GM19372 (cell line): ENCODE measurements around the gene C1QTNF6.
"Not testable (repeated sequence)": the region's sequence is repeated elsewhere in the genome, so short reads cannot be mapped to it uniquely, and the experiment has no call there.

Source experiments
- ATAC-seq: cut with Tn5 transposase; IDR thresholded peaks from one replicate; pipeline ENCODE4 v1.9.1; 2021; ENCODE audit warnings: mild to moderate bottlenecking, low read depth, moderate library complexity; ENCODE audit not compliant: unreplicated experiment

Gene C1QTNF6

GRCh38 chr22:37187891-37188761 lies at the start of gene C1QTNF6:
Gene C1QTNF6 (minus strand): TSS chr22:37188247. CDS start chr22:37188213, 34 bp downstream.
- ATAC-seq, result no peak

DNA sequence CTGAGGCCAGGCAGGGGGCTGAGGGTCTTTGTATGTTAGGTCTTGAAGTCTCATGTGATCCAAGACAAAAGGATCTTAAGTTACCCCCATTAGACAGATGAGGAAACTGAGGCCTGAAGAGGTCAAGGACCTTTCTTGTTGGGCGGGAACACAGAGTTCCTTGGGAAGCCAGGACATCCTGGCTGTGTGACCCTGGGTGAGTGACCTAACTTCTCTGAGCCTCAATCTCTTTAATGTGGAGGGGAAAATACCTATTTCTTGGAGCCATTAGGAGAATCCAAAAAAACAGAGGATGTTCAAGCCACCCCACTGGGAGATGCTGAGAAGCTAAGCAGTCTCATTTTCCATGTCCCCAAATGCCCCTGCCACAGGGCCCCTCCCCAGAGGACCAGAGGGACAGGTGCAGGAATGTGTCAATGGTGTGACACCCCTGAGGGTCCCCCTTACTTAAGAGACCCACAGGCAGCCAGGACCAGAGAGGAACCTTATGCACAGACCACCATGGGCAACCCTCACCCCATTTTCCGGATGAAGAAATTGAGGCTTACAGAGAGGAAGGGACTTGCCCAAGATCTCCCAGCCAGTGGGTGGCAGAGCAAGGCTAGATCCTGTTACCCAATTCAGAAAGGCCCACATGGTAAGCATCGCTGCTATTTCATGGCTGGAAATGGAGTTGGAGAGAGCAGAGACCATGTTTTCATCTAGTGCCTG lies 48.0 kb upstream of the C1QTNF6 start:
- ATAC-seq, result no peak

GRCh38 chr22:37234736-37235711 lies 47.0 kb upstream of the C1QTNF6 start:
- ATAC-seq, result no peak

- ATAC-seq, result no peak
These were observed 45.9 kb upstream of the C1QTNF6 start for GRCh38 chr22:37233751-37234631.

GRCh38 chr22:37233371-37233750 lies 45.3 kb upstream of the C1QTNF6 start:
- ATAC-seq, result not testable (repeated sequence)

- no peak for ATAC-seq
These were observed 44.3 kb upstream of the C1QTNF6 start for GRCh38 chr22:37232140-37232998.

GRCh38 chr22:37231406-37232139 lies 43.5 kb upstream of the C1QTNF6 start:
- ATAC-seq, result no peak

DNA sequence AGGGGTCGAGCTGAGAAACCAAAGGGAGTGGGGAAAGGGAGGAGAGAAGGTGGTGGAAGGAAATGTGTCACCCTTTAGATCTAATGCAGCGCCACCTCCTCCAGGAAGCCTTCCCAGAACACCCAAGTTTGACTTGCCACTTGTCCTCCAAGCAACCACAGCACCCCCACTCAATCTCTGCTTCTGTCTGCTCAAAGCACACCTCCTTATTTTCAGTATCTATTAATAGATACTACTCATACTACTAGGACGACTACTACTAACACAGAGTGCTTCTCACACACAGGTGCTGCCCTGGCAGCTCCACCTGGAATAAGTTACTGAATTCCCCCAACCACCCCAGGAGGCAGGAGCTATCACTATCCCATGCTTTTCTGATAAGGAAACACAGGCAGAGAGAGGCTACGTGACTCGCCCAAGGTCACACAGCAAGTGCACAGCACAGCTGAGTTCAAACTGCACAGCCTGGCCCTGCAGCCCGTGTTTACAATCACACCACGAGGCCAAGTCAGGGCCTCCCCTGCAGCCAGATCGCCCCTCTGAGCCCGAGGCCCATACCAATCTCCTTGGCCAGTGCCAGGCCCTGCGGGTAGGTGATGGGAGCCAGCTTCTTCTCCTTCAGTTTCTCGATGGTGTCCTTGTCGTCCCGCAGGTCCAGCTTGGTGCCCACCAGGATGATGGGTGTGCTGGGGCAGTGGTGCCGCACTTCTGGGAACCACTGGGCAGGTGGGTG lies 42.8 kb upstream of the C1QTNF6 start:
- ATAC-seq, result no peak

GRCh38 chr22:37229805-37230672 lies 42.0 kb upstream of the C1QTNF6 start:
- no peak for ATAC-seq

GRCh38 chr22:37229012-37229804 lies 41.2 kb upstream of the C1QTNF6 start:
- ATAC-seq, result no peak

- no peak for ATAC-seq
These were observed 40.3 kb upstream of the C1QTNF6 start for GRCh38 chr22:37228106-37229011.

DNA sequence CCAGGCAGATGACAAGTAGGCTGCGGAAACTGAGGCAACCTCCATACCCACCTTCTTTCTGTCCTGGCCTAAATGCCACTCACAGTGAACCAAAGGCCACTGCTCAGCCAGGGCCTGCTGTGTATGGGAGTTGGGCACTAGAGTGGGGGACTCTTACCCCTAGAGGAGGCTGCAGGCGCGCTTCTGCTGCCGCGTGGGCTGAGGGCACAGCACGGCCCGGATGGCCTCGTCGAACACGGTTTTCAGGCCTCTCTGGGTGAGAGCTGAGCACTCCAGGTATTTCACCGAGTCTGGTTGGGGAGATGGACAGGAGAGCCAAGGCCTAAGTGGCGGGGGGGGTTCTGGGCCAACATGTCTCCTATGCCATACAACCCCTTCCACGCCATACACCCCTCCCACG lies 38.5 kb upstream of the C1QTNF6 start:
- ATAC-seq, result no peak

DNA sequence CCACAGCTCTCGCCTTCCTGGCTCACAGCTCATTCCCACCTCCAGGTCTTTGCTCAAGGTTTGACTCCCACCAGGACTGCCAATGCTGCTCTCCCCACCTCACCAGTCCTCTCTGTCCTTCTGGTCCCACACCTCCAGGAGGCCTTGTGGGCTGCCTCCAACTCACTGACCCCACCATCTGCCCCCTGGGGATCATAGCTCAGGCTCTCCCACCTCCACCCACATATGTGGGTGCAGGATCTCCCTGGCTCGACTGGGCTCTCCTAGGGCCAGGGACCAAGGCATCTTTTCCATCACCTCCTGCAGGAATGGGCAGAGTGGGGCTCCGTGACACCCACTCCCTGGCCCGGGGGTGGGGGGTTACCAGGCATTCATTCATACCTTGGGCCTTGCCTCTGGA lies 38.0 kb upstream of the C1QTNF6 start:
- no peak for ATAC-seq

DNA sequence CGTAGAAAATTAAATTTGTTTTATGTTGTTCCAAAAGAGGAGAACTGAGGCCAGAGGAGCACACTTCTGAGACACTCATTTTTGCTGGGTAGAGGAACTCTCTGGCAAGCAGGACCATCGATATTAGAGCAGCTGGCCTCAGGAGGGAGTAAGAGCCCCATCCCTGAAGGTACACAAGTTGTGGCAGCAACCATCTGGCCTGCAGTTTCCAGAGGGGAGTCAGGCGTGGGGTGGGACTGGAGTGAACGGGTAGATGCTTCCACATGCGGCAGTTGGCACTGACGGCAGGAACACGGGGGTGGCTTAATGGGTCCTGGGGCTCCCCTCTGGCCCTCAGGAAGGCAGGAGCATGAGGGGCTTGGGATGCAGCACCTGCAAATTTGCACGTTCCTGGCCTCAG lies 37.4 kb upstream of the C1QTNF6 start:
- ATAC-seq, result no peak
